Esophagus muscularis mucosa (tissue), 4 donors: ENCODE results near the gene TNNT1. TPM values are rescaled to one million over a fixed set of nuclear protein-coding genes. Genes with fewer than 3 reads are reported as not detected.

ENCODE experiments used
- DNase-seq: peaks from one replicate; pipeline ENCODE4 v3.0.0-alpha.2; 2017; ENCODE audit errors: extremely low spot score
- H3K27ac ChIP-seq, 4 donors: fragments of 200-600 bp; sonication (generic); replicated peaks in 1 of 4; 1 replicate in 3 of 4; 2 replicates in 1 of 4; pipeline ENCODE4 v1.5.1; 2016 to 2019; ENCODE audit warnings: mild to moderate bottlenecking in 1 of 4
- H3K27me3 ChIP-seq, 4 donors: fragments of 200-600 bp; sonication (generic); one replicate each; pipeline versions ENCODE4 v1.5.1 to v1.6.0; 2016 to 2019
- H3K36me3 ChIP-seq, 4 donors: fragments of 200-600 bp; sonication (generic); one replicate each; pipeline ENCODE4 v1.5.1; 2016 to 2019
- H3K4me1 ChIP-seq, 4 donors: fragments of 200-600 bp; sonication (generic); one replicate each; pipeline ENCODE4 v1.5.1; 2016 to 2019
- H3K4me3 ChIP-seq, 4 donors: fragments of 200-600 bp; sonication (generic); 1 replicate in 2 of 4; 2 replicates in 2 of 4; pipeline ENCODE4 v1.5.1; 2016 to 2019; ENCODE audit warnings: mild to moderate bottlenecking in 4 of 4, moderate library complexity in 1 of 4
- H3K9me3 ChIP-seq, 4 donors: fragments of 200-600 bp; sonication (generic); 1 replicate in 3 of 4; 2 replicates in 1 of 4; pipeline ENCODE4 v1.5.1; 2016 to 2019
- EP300 ChIP-seq: sonication (generic); formaldehyde crosslinking; IDR thresholded peaks from one replicate; pipeline ENCODE4 v1.6.1; 2017; ENCODE audit warnings: antibody characterized with exemption
- POLR2A ChIP-seq: fragments of 450-650 bp; IDR thresholded peaks from one replicate; pipeline ENCODE4 v1.6.1; 2017; ENCODE audit warnings: antibody characterized with exemption, moderate library complexity, mild to moderate bottlenecking, low read depth
- POLR2AphosphoS5 ChIP-seq, 2 donors: sonication (generic); formaldehyde crosslinking; IDR thresholded peaks; one replicate each; pipeline ENCODE4 v1.6.1; 2017; ENCODE audit warnings: antibody characterized with exemption in 2 of 2
- WGBS: methylation state at CpG from one replicate; pipeline ENCODE4 v1.1.5; 2018; 5-methylcytosine and 5-hydroxymethylcytosine counted together
- intact Hi-C: fragments of 100-400 bp; cut with DNase I; formaldehyde crosslinking; loops from one replicate; pipeline ENCODE4 v1.15.1; 2023
- total RNA-seq, 4 donors: library from RNA; depleted of rRNA; stranded (reverse); fragments of >200 nt; gene quantifications; one replicate each; pipeline versions ENCODE4 v1.1.0 to v1.2.1, GENCODE V29; 2016
- TF ChIP-seq, protein P1 (sequence below), 3 experiments: fragments of 200-600 bp in 2 of 3; fragments of 450-650 bp in 1 of 3; sonication (generic) in 2 of 3; IDR thresholded peaks; one replicate each; pipeline ENCODE4 v1.5.1; 2017 to 2019; ENCODE audit warnings: antibody characterized with exemption in 3 of 3, mild to moderate bottlenecking in 2 of 3, moderate library complexity in 1 of 3

The TNNT1 gene
- total RNA-seq, 4 donors from 2014 or later, result 2.0 TPM; not detected in 3

DNA sequence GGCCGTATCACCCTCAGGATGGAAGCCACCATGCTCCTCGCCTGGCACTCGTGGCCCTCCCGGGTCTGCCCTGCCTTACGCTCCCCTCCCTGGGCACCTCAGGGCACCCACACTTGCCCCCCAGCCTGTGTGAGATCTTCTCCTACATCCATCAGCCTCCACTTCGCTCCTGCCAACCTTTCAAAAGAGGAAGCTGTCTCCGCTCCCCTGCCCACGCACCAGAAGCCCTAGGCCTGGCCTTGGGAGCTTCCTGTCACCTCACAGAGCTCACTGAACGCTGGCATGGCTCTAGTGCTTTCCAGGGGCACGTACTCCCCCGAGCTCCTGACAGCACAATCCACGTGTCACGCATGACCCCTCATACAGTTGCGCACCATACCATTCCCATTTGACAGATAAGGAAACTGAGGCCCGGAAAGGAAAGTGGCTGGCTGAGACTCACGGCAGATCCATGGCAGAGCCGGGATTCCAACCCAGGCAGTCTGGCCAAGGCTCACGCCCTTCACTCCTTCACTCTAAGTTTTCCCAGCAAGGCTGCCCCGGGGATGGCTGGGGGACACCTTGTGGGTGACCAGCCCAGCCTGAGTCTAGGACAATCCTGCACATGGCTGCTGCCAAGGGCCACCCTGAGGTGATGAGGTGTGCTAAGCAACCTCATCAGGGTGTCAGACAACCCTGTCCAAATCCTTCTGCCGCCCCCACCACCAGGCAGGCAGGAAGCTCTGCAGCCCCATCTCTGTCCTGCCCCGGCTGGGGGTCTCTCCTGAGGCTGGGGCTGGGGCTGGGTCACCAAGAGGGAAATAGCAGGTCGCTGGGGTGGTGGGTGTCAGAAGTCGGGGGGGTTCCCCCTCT lies 50.9 kb downstream of the TNNT1 start:
- WGBS, result 84% methylated on average over 20 of the region's 23 CpGs
- intact Hi-C loops, result no loop called here
- no peak overlapping the region for H3K27ac ChIP-seq
- H3K9me3 ChIP-seq, result peaks cover 0 to 2% (median 1%) of the 10 kb centered on the region in 4 donors
- peaks cover 50 to 84% (median 78%) of the 10 kb centered on the region in 4 donors for H3K36me3 ChIP-seq
- TF ChIP-seq, protein P1, sequence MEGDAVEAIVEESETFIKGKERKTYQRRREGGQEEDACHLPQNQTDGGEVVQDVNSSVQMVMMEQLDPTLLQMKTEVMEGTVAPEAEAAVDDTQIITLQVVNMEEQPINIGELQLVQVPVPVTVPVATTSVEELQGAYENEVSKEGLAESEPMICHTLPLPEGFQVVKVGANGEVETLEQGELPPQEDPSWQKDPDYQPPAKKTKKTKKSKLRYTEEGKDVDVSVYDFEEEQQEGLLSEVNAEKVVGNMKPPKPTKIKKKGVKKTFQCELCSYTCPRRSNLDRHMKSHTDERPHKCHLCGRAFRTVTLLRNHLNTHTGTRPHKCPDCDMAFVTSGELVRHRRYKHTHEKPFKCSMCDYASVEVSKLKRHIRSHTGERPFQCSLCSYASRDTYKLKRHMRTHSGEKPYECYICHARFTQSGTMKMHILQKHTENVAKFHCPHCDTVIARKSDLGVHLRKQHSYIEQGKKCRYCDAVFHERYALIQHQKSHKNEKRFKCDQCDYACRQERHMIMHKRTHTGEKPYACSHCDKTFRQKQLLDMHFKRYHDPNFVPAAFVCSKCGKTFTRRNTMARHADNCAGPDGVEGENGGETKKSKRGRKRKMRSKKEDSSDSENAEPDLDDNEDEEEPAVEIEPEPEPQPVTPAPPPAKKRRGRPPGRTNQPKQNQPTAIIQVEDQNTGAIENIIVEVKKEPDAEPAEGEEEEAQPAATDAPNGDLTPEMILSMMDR (IDR thresholded peaks at IDR 0.05), result no peak
- TF ChIP-seq EP300 (no peak), POLR2A (no peak), POLR2AphosphoS5 (IDR thresholded peaks at IDR 0.05) (no peak)
- peaks cover 9 to 31% (median 23%) of the 10 kb centered on the region in 4 donors for H3K4me1 ChIP-seq
- DNase-seq, result no peak
- H3K27me3 ChIP-seq, result no peaks in the 10 kb centered on the region
- no peak overlapping the region for H3K4me3 ChIP-seq

DNA sequence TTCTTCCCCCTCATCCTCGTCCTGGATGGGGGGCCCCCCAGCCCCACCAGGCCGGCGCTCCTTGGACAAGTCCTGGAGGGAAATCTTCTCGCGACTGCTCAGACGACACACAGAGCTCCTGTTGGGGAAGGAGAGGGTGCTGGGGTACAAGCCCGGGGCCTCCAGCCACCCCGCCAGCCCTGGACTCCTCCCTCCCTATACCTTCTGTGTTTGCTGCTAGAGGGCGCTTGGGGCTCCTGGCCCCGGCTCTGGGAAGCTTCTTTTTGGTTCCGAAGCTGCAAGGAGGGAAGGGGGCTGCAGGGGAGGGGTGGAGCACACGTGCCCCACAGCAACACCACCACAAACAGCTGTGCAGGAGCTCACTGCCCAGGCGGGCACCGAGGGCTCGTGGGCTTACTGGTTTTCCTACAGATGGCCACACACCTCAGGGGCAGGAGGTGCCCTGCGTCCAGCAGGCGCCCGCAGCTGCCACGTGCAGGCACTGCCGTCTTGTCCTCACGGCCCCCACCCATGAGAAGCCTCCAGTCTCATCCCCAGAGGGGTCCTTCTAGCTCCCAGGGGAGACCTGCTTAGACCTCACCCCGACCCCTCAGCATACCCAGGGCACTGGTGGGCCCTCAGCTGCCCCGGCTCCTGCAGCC lies 52.8 kb downstream of the TNNT1 start:
- TF ChIP-seq POLR2AphosphoS5 (IDR thresholded peaks at IDR 0.05), result no peak
- no peak for TF ChIP-seq EP300
- TF ChIP-seq, protein P1 (IDR thresholded peaks at IDR 0.05), result no peak
- TF ChIP-seq POLR2A, result no peak
- Histone ChIP-seq H3K9me3 (no peaks in the 10 kb centered on the region), H3K27me3 (no peaks in the 10 kb centered on the region), H3K36me3 (peaks cover 52 to 84% (median 79%) of the 10 kb centered on the region in 4 donors), H3K4me1 (peaks cover 9 to 31% (median 23%) of the 10 kb centered on the region in 4 donors), H3K27ac (no peak overlapping the region), H3K4me3 (no peak overlapping the region)
- DNase-seq, result no peak
- intact Hi-C loops, result no loop called here
- WGBS, result 91% methylated on average over 1 of the region's 23 CpGs

DNA sequence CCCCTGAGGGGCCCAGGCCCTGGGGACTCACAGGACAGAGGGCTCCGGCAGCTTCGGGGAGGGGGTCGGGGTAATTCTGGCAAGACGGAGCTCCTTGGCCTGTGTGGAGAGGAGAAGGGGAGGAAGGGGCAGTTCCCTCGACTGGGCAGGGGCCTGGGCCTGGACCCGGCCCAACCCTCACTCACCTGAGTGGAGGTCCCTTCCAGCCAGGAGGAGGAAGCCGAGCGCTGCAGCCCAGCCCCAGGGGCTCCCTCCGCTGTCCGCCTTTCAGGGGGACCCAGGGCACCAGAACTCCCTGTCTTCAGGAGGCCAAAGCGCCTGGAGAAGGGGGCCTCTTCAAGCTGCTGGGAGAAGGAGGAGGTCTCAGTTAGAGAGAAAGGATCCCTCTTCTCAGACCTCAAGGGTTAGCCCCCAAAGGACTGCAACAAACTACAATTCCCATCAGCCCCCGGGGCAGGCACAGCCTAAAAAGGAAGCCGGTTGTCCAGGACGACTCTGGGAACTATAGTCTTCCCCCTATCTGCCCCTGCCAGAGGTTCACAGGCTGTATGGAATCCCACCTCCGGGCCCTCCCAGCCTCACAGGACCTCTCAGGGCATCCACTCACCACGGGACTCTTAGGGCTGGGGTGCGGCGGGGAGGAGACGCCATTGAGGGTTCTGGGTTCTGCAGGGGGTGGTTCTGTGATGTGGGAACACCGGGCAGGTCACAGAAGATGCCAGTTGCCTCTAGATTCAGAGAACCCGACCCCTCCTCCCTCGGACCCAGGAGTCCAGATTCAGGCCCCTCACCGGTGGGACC lies 53.5 kb downstream of the TNNT1 start:
- 92% methylated on average over 15 of the region's 23 CpGs for WGBS
- peaks cover 56 to 84% (median 79%) of the 10 kb centered on the region in 4 donors for H3K36me3 ChIP-seq
- H3K4me3 ChIP-seq, result no peak overlapping the region
- no peak overlapping the region for H3K27ac ChIP-seq
- intact Hi-C loops, result no loop called here
- no peak for TF ChIP-seq POLR2A
- no peak for TF ChIP-seq POLR2AphosphoS5 (IDR thresholded peaks at IDR 0.05)
- TF ChIP-seq EP300, result no peak
- TF ChIP-seq, protein P1 (IDR thresholded peaks at IDR 0.05), result no peak
- no peaks in the 10 kb centered on the region for H3K9me3 ChIP-seq
- DNase-seq, result no peak
- H3K27me3 ChIP-seq, result no peaks in the 10 kb centered on the region
- H3K4me1 ChIP-seq, result peaks cover 9 to 24% (median 21%) of the 10 kb centered on the region in 4 donors

DNA sequence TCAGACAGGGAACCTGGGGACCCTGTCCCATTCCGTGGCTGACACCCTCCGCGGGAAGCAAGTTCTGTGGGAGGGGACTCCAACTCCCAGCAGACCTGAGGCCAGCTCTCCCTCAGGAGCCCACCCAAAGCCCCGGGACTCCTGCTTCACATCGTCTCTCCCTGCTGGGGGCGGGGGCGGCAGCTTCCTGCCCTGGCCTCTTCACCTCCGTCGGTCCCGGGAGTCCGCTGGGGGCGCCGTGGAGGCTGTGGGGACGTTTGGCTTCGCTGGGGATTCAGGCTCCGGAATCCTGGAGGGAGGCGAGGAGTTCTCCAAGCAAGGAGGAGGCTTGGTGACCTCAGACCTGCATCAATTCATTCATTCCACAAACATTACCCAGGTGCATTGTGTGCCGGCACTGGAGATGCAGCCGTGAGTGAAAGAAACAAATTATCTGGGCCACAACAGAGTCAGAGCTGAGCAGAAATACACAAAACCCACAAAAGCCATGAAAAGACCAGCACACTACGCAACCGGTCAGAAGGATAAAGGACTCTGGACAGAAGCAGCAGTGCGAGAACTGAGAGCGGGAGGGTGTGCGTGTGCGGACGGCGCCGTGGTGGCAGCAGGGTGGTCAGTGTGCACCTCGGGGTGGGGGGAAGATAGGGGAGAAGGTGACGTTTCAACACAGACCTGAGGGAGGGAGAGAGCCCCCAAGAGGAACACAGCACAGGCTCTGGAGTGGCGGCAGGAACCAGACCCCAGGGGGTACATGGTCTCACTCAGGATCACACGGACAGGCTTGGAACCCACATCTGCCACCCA lies 54.3 kb downstream of the TNNT1 start:
- Histone ChIP-seq H3K27ac (peak overlapping the region in 1 of 4 donors; percentile 33), H3K9me3 (no peaks in the 10 kb centered on the region), H3K27me3 (no peaks in the 10 kb centered on the region), H3K4me3 (no peak overlapping the region), H3K4me1 (peaks cover 9 to 18% (median 14%) of the 10 kb centered on the region in 4 donors), H3K36me3 (peaks cover 61 to 83% (median 75%) of the 10 kb centered on the region in 4 donors)
- 84% methylated on average over 29 of the region's 32 CpGs for WGBS
- TF ChIP-seq EP300, result no peak
- TF ChIP-seq POLR2A, result no peak
- intact Hi-C loops, result no loop called here
- no peak for DNase-seq
